Glomerular visceral epithelial cell (primary cell): ENCODE measurements around the gene ACSF3.

Experiments used
- DNase-seq: peaks from one replicate; pipeline ENCODE4 v3.0.0-alpha.2; 2016; ENCODE audit errors: extremely low spot score

Gene ACSF3

GRCh38 chr16:89130448-89130847, 36.8 kb downstream of the ACSF3 start:
- no peak for DNase-seq

DNA sequence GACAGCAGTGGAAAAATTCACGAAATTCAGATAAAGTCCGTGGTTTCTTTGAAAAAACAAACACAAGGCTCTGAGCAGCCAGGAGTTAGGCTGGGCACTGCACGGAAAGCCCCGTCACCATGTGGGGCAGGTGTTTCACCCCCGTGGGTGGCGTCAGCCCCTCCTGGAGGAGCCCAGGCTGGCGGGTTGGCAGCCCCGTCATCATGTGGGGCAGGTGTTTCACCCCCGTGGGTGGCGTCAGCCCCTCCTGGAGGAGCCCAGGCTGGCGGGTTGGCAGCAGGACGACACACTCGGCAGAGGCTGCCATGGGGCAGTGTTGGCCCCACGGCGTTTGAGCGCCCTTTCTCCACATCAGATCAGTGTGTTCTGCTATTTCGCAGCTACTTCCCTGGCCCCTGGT, 38.1 kb downstream of the ACSF3 start:
- no peak for DNase-seq

- DNase-seq, result no peak
Measured at GRCh38 chr16:89132194-89133005, 38.7 kb downstream of the ACSF3 start.

- no peak for DNase-seq
Measured at GRCh38 chr16:89133457-89134127, 39.9 kb downstream of the ACSF3 start.

DNA sequence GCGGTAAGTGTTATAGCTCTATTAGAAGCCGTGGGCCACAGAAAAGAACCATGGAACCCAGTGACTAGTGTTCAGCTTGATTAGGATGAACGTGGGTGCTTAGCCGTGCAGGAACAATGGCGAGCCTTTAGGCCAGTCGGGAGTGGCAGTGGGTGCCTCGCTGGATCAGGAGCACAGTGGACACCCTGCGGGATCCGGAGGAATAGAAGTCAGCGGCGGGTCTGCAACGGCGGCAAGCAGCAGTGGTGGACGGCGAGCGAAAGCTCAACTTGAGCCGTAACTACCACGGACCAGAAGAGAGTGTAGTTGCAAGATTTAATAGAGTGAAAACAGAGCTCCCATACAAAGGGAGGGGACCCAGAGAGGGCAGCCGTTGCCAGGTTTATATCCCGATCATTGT, 40.6 kb downstream of the ACSF3 start:
- no peak for DNase-seq

GRCh38 chr16:89135166-89135565, 41.5 kb downstream of the ACSF3 start:
- no peak for DNase-seq

DNA sequence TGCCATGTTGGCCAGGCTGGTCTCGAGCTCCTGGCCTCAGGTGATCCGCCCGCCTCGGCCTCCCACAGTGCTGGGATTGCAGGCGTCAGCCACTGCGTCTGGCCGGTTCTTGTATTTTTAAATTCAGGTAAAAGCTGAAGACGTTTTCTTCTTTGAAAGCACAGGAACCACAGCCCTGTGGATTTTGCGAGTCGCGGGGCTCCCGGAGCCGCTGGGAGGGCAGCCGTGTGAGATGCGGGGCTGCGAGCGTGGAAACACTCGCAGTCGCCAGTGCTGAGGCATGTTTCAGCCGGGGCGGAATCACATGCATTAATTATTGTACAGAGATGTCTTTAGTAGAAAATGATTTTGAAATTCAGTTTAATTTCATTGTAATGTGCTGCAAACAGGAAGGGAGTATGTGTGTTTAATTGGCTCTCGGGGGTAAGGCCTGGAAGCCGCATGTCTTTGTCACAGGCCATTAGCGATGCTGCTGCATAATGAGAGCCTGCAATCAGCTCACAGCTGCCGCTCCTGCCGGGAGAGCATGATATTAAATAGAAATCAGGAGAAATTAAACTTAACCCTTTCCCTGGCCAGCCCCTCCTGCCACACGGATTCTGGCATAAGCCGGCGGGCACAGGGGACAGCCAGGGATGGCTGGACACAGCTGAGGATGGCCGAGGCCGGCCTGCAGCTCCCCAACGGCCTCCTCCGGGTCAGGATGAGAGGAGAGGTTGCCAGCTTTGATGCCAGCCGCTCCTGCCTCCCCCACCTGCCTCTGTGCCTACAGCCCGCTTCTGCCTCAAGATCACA, 42.5 kb downstream of the ACSF3 start:
- DNase-seq, result no peak

DNA sequence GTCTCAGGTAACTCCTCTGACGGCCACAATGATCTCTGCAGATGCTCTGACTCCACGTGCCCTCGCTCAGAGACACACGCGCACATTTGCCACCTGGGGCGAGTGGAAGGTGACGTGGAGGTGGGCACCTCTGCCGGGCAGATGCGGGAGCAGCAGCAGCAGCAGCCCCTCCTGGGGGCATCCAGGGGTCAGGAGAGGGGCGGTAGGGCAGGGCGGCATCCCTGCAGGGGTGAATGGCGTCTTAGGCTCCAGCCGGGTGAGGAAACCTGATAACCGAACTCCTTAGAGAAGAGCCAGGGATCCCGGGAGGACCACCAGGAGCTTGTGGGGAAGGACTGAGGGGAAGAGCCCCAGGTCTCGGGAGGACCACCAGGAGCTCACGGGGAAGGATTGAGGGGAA, 43.3 kb downstream of the ACSF3 start:
- no peak for DNase-seq

GRCh38 chr16:89137666-89138512, 44.2 kb downstream of the ACSF3 start:
- no peak for DNase-seq

DNA sequence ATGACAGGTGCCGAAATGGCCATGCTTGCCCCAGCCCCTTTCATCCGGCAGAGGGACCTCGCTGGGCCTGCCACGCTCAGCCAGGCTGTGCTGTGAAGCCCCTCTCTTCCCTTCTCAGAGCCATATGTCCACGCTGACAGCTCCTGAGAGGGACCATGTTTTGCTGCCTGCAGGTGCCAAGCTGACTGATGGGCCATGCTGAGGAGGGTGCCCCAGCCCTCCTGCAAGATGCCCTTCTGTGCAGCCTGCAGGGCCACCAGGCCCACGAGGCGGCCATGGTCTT, 44.8 kb downstream of the ACSF3 start:
- DNase-seq, result no peak

DNA sequence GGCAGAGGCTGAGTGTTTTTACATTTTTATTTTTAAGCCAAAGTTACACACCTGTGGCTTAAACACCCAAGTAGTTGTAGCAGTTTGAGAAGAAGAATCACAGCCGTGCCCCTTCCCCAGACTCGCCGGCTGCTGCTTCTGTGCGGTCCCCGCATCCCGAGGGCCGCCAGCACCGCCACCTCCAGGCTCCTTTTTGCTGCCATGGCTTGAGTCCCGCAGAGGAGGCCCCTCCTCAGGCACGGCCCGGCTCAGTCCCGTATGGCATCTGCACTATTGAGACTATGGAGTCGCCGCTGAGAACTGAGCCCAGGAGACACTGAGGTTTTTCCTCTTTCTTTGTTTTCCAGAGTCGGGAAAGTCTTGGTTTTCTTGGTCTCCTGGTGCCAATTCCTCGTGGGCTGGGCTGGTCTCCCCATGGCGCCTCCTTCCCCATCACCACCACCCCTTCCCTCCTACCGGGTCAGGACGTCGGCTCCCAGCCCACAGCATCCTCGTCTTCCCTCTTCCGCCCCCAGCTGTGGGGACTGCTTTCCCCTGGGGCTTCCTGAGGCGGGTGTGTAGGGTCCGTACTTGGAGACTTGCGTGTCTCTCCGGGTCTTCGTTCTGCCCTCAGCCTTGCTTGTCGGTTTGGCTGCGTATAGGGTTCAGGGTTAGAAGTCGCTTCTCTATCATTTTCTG, 45.3 kb downstream of the ACSF3 start:
- no peak for DNase-seq

DNA sequence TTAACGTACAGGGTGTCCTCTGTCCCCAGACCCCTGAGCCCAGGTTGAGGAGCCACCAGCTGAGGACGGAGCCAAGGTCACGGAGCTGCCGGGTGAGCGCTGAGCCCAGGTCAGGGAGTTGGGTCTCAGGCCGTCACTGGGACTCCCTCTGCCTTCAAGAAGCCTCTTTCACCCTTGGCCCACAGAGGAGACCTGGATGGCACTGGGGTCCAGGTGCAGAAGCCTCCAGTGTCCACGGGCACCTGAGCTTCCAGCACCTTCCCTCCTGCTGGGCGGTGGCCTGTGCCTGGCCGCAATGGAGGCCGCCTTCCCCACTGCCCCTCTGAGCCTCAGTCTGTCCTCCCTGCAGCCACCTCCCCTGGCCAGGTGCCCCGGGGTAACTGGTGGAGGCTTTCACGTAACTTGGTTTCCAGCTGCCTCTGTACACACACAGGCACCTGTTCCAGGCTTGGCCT, 46.3 kb downstream of the ACSF3 start:
- DNase-seq, result no peak

DNA sequence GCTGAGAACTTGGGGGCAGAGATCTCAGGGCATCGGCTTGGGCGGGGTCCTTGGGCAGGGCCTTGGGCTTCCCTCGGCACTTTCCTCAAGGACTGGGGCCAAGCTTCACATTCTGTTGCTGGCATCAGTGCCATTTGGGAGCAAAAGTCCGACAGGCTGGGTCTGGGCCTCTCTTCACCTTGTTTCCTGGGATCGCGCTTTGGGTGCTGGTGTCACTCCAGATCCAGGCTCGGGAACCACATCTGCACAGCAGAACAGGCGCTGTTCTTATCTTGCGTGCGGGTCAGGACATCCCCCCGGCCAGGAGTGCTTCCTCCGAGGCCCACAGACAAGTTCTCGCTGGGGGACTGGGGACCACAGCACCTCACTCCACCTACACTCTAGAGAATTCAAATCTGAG, 46.7 kb downstream of the ACSF3 start:
- no peak for DNase-seq

DNA sequence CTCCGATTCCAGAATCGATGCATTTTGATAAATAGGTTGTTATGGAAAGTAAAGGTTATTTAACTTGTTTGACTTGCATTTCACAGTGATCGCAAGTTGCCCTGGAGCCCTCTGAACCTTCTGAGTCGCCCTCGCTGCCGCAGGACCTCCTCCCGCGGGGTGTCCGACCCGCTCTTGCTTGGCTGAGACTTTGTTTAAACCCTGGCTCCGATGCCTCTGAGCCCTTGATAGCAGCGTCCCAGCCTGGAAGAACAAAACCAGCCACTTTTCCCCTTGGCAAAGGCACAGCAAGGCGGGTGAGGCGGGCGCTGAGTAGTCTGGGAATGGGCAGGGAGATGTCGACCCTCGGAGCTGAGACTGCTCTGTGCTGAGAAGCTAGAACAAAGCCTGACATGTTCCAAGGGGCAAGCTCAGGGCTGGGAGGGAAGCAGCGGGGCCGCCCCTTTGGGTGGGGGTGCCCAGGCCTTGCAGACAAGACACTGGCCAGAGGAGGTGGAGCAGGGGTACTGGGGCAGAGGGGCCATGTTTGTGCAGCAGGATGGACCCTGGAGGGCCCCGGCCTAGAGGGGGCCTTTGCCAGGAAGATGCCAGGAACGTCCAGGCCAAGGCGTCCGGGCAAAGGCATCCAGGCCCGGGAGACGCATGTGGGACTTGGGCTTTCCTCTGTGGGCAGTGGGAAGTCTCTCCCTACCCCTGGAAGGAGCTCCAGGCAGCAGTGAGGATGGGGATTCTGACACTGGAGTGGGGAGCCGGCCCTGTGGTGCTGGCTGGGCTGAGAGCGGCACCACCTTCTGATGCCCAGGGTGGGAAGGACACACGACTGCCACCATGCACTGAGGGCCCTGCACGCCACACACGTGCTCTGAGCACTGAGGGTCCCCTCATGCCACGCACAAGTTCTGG, 47.6 kb downstream of the ACSF3 start:
- no peak for DNase-seq

GRCh38 chr16:89141884-89142267, 48.2 kb downstream of the ACSF3 start:
- no peak for DNase-seq

DNA sequence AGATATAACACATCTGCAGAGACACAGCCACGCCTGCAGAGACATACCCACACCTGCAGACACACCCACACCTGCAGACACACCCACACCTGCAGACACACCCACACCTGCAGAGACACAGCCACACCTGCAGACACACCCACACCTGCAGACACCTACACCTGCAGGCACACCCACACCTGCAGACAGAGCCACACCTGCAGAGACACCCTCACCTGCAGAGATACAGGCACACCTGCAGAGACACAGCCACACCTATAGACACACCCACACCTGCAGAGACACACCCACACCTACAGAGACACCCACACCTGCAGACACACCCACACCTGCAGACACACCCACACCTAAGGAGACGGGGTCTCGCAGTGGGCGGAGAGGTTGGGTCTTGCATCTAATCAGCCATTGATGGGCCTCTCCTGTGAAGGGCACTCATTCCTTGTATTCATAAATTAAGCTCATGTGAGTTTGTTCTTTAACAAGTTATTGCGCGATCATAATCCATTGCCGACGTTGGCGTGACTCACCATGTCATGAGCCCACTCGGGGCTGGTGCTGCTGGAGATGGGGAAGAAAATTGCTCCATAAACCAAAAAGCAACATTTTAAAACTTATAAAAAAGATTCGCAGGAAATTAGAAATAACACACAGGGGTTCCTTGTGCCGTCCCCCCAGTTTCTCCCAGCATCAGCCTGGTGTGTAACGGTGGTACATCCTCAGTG, 49.0 kb downstream of the ACSF3 start:
- DNase-seq, result no peak

- DNase-seq, result no peak
Measured at GRCh38 chr16:89143201-89143741, 49.6 kb downstream of the ACSF3 start.

GRCh38 chr16:89143911-89144675, 50.4 kb downstream of the ACSF3 start:
- no peak for DNase-seq

DNA sequence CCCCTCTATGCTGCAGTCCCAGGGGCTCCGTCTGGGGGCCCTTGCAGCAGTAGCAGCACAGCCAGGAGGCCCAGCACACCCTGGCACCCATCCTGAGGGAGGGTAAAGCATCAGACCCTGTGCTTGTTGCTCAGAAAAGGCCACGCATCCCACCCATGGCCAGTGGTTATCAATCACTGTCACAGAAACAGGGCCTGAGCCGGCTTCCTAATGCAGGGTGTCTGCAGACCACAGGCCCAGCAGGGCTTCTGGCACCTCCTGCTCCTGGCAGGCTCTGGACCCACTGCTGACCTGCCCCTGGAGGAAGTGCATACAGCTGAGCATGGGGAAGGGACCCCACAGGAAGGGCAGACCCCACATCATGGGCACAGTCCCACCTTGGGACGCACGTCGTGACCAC, 51.0 kb downstream of the ACSF3 start:
- no peak for DNase-seq
